COLO668 (cell line): ENCODE results near the gene PBOV1.

Experiments
- DNase-seq: peaks from one replicate; lab custom pipeline; 2025; ENCODE audit not compliant: unreplicated experiment; lab: John Stamatoyannopoulos, UW

Gene PBOV1

GRCh38 chr6:138218449-138218848 is at the start of gene PBOV1:
TSS of gene PBOV1 (minus strand) at chr6:138218491. CDS start at chr6:138218395, 96 bp downstream.
- no peak for DNase-seq

DNA sequence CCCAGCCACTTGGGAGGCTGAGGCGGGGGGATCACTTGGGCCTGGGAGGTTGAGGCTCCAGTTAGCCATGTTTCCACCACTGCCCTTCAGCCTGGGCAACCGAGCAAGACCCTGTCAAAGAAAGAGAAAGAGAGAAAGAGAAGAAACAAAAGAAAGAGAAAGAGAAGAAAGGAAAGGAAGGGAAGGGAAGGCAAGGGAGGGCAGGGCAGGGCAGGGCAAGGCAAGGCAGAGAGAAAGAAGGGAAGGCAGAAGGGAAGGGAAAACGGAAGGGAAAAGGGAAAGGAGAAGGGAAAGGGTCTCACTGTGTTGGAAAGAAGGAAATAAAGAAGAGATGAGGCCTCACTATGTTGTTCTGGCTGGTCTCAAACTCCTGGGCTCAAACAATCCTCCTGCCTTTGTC is 47.8 kb upstream of the PBOV1 start:
- DNase-seq: no peak

DNA sequence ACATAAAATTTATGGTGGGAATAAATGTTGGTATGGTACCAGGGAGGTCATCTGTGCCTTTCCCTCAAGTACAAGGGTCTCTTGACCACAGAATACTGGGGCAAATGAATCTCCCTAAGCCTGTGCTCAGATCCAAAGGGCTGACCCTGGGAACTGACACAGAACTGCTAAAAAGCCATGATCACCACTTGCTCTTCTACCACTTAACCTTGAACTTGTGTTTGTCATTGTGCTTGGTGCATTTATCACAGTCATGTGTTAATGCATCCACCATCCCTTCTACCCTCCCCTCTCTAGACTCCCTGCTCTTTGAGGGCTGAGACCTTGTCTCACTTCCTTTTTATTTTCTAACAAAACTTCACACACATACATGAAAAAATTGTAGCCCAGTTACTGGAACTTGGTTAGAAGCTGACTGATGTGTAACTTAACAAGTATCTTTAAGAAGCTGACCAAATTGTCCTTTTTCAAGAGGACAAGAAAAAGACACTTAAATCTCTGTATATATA is 46.1 kb upstream of the PBOV1 start:
- no peak for DNase-seq

GRCh38 chr6:138263963-138264362 is 45.7 kb upstream of the PBOV1 start:
- no peak for DNase-seq

- no peak for DNase-seq
These were observed 43.0 kb upstream of the PBOV1 start for GRCh38 chr6:138261116-138261780.

DNA sequence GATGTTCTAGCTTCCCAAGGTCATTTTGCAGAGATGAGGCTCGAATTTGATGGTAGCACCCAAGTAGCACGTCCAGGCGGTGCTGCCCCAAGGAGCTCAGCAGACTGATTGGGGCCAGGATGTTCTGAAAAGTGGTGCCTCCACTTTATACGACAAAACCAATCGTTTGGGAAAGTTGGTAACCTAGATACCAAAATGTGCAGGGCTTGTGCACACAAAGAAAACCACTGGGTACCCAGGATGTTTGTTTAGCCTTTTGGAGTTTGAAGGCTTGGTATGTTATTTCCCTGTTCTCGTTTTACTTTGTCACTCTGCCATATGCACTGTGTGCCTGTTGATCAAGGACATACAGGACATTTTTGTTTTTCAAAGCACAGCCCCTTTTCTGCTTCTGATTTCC is 40.7 kb upstream of the PBOV1 start:
- peak; percentile 17 for DNase-seq

- DNase-seq: no peak
These were observed 39.9 kb upstream of the PBOV1 start for GRCh38 chr6:138258197-138258596.

DNA sequence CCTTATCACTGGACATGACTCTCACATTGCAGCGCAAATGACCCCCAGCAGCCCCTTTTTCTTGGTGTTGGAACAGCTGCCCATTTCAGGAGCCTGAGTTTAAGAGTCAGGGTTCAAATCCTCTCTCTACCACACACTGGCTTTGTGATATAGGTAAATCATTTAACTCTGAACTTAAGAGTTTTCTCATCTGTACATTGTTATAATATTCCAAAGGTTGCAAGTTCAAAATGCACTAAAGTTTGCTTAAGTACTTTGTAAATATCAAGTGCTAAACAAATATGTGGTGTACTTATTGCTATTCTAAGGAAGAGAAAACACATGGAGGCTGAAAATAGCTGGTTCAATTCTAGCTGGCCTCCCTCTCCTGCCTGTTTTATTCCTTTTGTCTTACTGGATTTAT is 39.3 kb upstream of the PBOV1 start:
- no peak for DNase-seq

- DNase-seq: no peak
These were observed 37.2 kb upstream of the PBOV1 start for GRCh38 chr6:138255443-138255842.

- no peak for DNase-seq
These were observed 35.4 kb upstream of the PBOV1 start for GRCh38 chr6:138253731-138254130.

DNA sequence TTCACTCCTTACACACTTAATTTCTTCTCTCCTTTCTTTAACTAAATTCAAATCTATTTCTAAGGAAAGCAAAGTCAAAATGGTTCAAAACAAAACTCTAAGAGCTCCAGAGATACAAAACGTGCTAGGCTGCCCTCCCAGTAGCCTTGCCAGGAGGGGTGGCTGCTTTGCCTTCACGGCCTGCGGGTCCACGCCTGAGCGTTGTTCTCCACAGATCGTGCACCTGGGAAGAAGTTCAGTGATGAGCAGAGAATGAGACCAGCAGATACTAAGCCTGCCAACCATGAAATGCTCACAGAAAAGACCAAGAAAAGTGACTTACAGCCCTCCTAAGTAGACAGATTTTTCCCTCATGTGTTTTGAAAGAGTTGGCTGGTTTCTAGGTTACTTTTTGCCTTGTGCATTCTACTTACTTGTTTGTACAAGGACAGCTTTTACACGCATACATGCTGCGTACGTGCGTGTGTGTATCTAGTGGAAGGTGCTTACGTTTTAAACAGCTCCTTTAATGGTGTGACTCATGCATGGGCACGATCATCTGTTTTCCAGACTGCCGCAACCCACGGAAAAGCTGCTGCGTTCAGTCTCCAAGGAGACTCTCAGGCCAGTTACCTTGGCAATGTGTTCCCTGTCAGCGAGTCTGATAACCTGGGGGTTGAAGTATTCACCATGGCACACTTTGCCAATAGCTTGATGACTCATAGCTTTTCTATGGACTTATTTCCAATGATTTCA is 32.4 kb upstream of the PBOV1 start:
- no peak for DNase-seq

GRCh38 chr6:138250053-138250452 is 31.8 kb upstream of the PBOV1 start:
- DNase-seq: no peak

GRCh38 chr6:138248878-138249277 is 30.6 kb upstream of the PBOV1 start:
- DNase-seq: no peak

GRCh38 chr6:138248011-138248410 is 29.7 kb upstream of the PBOV1 start:
- DNase-seq: no peak

- no peak for DNase-seq
These were observed 28.6 kb upstream of the PBOV1 start for GRCh38 chr6:138246650-138247440.

DNA sequence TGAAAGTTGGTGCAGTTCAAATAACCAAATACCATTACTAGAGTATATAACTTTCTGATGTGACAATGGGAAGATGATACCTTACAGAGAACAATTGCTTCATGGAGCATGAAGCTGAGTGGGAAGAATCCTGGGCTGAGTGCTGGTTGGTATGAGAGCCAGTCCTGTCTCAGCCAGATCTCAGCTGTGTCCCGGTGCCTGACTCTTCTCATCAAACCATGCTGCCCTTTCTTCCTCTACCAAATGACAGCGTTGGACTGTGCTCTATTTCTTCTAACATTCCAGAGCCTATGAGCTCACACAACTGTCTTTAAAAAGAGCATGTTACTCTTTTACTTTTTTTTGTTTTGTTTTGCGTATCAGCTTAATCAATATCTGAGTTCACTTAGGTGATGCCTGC is 27.5 kb upstream of the PBOV1 start:
- no peak for DNase-seq

GRCh38 chr6:138242987-138243592 is 24.8 kb upstream of the PBOV1 start:
- DNase-seq: no peak

DNA sequence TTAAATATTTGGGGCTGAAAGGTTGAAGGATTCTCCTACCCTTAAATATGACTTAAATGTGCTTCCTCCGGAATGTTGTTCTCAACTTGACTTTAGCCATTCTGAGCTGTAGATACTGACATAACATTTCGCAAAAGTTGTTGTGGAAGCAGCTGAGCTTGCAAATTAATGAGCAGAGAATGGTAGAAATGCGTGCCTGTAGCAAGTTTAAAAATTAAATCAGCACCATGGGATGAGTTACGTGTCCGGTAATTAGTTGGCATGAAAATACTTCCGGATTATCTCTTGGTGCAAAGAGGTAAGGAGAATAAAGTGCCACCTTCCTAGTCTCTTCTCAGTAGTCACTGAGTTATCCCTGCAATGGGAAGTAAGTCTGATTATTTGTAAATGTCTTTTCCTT is 23.6 kb upstream of the PBOV1 start:
- DNase-seq: no peak

DNA sequence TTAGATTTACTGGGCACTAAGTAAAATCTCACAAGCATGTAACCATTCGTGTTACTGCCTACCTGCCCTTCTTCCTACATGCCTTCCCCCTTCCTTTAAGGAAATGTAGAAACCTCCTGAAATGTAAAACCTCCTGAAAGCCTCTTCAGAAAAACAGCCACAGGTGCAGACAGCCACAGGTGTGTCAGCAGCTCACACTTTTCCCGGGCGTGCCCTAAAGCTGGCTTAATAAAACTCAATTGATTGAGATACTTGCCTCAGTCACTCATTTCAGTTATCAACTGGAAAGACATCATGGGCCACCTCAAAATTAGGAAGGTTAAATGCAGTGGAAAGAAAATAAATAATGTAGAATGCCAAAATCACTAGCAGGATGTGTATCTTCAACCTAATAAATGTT is 23.1 kb upstream of the PBOV1 start:
- DNase-seq: no peak

- DNase-seq: no peak
These were observed 22.4 kb upstream of the PBOV1 start for GRCh38 chr6:138240476-138241245.

- no peak for DNase-seq
These were observed 21.5 kb upstream of the PBOV1 start for GRCh38 chr6:138239774-138240173.
